Measurements from ENCODE around the gene FOSL1.

The FOSL1 gene

GRCh38 chr11:65879617-65880016 is 20.6 kb downstream of the FOSL1 start, which contains the start of gene CTSW:
CTSW (plus strand) TSS chr11:65879837; CDS start chr11:65879855, 18 bp downstream.
- DNase-seq, result no peak

- DNase-seq, result peak; percentile 73
Observed at GRCh38 chr11:65873318-65874156, 26.7 kb downstream of the FOSL1 start.

GRCh38 chr11:65872586-65873317 is 27.4 kb downstream of the FOSL1 start, which contains the start of gene EFEMP2:
EFEMP2 (minus strand) TSS chr11:65872800; CDS start chr11:65872354, 446 bp downstream.
- no peak for DNase-seq

- DNase-seq, result no peak
Observed at GRCh38 chr11:65871811-65872548, 28.2 kb downstream of the FOSL1 start.

GRCh38 chr11:65870706-65871681 is 29.2 kb downstream of the FOSL1 start:
- peak; percentile 60 for DNase-seq

- DNase-seq, result no peak
Observed at GRCh38 chr11:65870307-65870658, 29.9 kb downstream of the FOSL1 start.

- DNase-seq, result no peak
Observed at GRCh38 chr11:65869643-65870306, 30.4 kb downstream of the FOSL1 start.

GRCh38 chr11:65868907-65869306 is 31.3 kb downstream of the FOSL1 start:
- DNase-seq, result no peak

- DNase-seq, result no peak
Observed at GRCh38 chr11:65868076-65868667, 32.0 kb downstream of the FOSL1 start.

- DNase-seq, result no peak
Observed at GRCh38 chr11:65867284-65868071, 32.7 kb downstream of the FOSL1 start.

- DNase-seq, result no peak
Observed at GRCh38 chr11:65866509-65867283, 33.5 kb downstream of the FOSL1 start.

GRCh38 chr11:65865550-65866172 is 34.5 kb downstream of the FOSL1 start:
- DNase-seq, result no peak

GRCh38 chr11:65864706-65865471 is 35.3 kb downstream of the FOSL1 start:
- no peak for DNase-seq

GRCh38 chr11:65863889-65864705 is 36.1 kb downstream of the FOSL1 start:
- no peak for DNase-seq

GRCh38 chr11:65862941-65863888 is 37.0 kb downstream of the FOSL1 start:
- DNase-seq, result no peak

- DNase-seq, result no peak
Observed at GRCh38 chr11:65862191-65862735, 37.9 kb downstream of the FOSL1 start.

All from GF-D8 (cell line).